ENCODE results near the gene ATP1A3.
A peak's percentile ranks its signal among the peaks of the same experiment; 100 is the strongest.

Gene ATP1A3

DNA sequence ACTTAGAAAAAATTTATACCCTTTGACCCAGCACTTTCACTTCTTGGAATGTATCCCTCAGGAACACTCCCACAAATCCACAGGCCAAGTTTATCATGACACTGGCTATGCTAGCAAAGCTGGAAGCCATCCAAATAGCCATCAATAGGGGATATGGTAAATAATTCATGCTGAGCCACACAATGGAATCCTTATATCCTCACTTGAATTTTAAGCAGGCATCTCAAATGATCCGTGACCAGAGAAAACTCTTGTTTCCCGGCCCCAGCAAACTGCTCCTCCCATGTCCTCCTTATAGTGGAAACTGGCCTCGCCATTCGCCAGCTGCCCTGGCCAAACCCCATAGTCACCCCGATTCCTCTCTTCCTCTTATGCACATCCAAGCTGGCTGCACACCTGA lies 38.4 kb upstream of the ATP1A3 start:
- Histone ChIP-seq H2AFZ (ENCODE audit: low read depth, low read length) (no peak overlapping the region), H4K8ac (ENCODE audit: low read length) (no peak overlapping the region), H3K4ac (ENCODE audit: low read depth in 1 of 2, low read length in 2 of 2) (no peak overlapping the region), H3K79me1 (replicated peaks; ENCODE audit: low read length, poor library complexity, severe bottlenecking) (no peaks in the 10 kb centered on the region), H3K36me3 (ENCODE audit: control insufficient read depth in 1 of 2, insufficient read depth in 2 of 2, low read depth in 1 of 2, low read length in 2 of 2) (no peaks in the 10 kb centered on the region), H3K27me3 (ENCODE audit: control insufficient read depth in 1 of 2, insufficient read depth in 1 of 2, low read length in 2 of 2) (peaks cover 17 to 59% of the 10 kb centered on the region in 2 experiments), H3K4me2 (ENCODE audit: low read length, poor library complexity, severe bottlenecking) (no peak overlapping the region), H3K4me3 (ENCODE audit: insufficient read depth in 1 of 2, low read depth in 1 of 2, low read length in 2 of 2) (no peak overlapping the region), H2BK120ac (ENCODE audit: low read depth, low read length) (no peak overlapping the region), H2BK15ac (ENCODE audit: low read depth, poor library complexity, severe bottlenecking) (no peak overlapping the region), H2BK12ac (ENCODE audit: low read length in 2 of 2) (no peak overlapping the region), H3K27ac (ENCODE audit: low read length, poor library complexity, severe bottlenecking) (no peak overlapping the region), H3K9ac (ENCODE audit: low read length) (no peak overlapping the region), H4K91ac (ENCODE audit: low read length) (no peak overlapping the region), H3K14ac (ENCODE audit: low read length in 2 of 2) (no peak overlapping the region), H3K18ac (ENCODE audit: low read depth in 1 of 2, low read length in 2 of 2) (no peak overlapping the region), H3K4me1 (ENCODE audit: control insufficient read depth, insufficient read depth, low read depth, low read length) (peaks cover 9% of the 10 kb centered on the region), H2AK5ac (ENCODE audit: low read length, severe bottlenecking) (no peak overlapping the region), H3K9me3 (ENCODE audit: control insufficient read depth, low read length) (no peaks in the 10 kb centered on the region), H2BK5ac (ENCODE audit: low read depth, low read length, poor library complexity, severe bottlenecking) (no peak overlapping the region), H3K23ac (ENCODE audit: low read length in 2 of 2) (no peak overlapping the region)
- DNase-seq = no peak
- WGBS = 60% methylated on average over 5 of the region's 5 CpGs

DNA sequence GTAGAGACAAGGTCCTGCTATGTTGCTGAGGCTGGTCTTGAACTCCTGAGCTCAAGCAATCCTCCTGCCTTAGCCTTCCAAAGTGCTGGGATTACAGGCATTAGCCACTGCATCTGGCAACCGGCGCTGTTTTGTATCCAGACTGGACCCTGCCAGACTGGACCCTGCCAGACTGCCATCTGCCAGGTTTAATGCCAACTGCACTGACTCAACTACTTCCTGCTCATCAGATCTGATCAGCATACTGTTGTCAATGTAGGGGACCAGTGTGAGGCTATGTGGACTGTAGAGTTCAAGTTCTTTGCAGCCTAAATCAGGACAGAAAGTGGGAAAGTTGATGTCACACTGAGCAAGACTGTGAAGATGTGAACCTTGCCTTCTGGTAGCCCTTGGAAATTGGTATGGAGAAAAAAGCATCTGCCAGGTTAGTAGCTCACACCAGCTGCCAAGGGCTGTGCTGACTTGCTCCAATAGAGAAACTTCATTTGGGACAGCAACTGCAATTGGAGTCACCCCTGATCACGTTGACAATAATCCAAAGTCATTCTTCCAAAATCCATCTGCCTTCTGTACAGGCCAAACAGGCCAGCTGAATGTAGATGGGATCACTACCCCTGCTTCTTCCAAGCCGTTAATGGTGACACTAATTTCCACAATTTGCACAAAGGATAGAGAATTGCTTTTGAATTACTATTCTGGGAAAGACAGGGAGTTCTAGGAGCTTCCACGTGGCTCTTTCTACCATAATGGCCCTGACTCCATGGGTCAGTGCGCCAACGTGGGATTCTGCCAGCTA lies 36.8 kb upstream of the ATP1A3 start:
- H3K27me3 ChIP-seq (ENCODE audit: control insufficient read depth in 1 of 2, insufficient read depth in 1 of 2, low read length in 2 of 2) = peaks cover 24 to 65% of the 10 kb centered on the region in 2 experiments
- no peak overlapping the region for H2BK5ac ChIP-seq (ENCODE audit: low read depth, low read length, poor library complexity, severe bottlenecking)
- H2AK5ac ChIP-seq (ENCODE audit: low read length, severe bottlenecking) = no peak overlapping the region
- no peak overlapping the region for H3K14ac ChIP-seq (ENCODE audit: low read length in 2 of 2)
- H3K4me2 ChIP-seq (ENCODE audit: low read length, poor library complexity, severe bottlenecking) = no peak overlapping the region
- H3K4me1 ChIP-seq (ENCODE audit: control insufficient read depth, insufficient read depth, low read depth, low read length) = peaks cover 9% of the 10 kb centered on the region
- H2AFZ ChIP-seq (ENCODE audit: low read depth, low read length) = no peak overlapping the region
- H3K36me3 ChIP-seq (ENCODE audit: control insufficient read depth in 1 of 2, insufficient read depth in 2 of 2, low read depth in 1 of 2, low read length in 2 of 2) = no peaks in the 10 kb centered on the region
- DNase-seq = no peak
- H3K4ac ChIP-seq (ENCODE audit: low read depth in 1 of 2, low read length in 2 of 2) = no peak overlapping the region
- no peak overlapping the region for H3K23ac ChIP-seq (ENCODE audit: low read length in 2 of 2)
- H3K9ac ChIP-seq (ENCODE audit: low read length) = no peak overlapping the region
- no peaks in the 10 kb centered on the region for H3K79me1 ChIP-seq (replicated peaks; ENCODE audit: low read length, poor library complexity, severe bottlenecking)
- no peak overlapping the region for H4K8ac ChIP-seq (ENCODE audit: low read length)
- no peak overlapping the region for H2BK12ac ChIP-seq (ENCODE audit: low read length in 2 of 2)
- no peaks in the 10 kb centered on the region for H3K9me3 ChIP-seq (ENCODE audit: control insufficient read depth, low read length)
- H2BK120ac ChIP-seq (ENCODE audit: low read depth, low read length) = no peak overlapping the region
- H2BK15ac ChIP-seq (ENCODE audit: low read depth, poor library complexity, severe bottlenecking) = no peak overlapping the region
- no peak overlapping the region for H3K27ac ChIP-seq (ENCODE audit: low read length, poor library complexity, severe bottlenecking)
- no peak overlapping the region for H3K18ac ChIP-seq (ENCODE audit: low read depth in 1 of 2, low read length in 2 of 2)
- no peak overlapping the region for H3K4me3 ChIP-seq (ENCODE audit: insufficient read depth in 1 of 2, low read depth in 1 of 2, low read length in 2 of 2)
- WGBS = 76% methylated on average over 7 of the region's 7 CpGs
- H4K91ac ChIP-seq (ENCODE audit: low read length) = no peak overlapping the region

DNA sequence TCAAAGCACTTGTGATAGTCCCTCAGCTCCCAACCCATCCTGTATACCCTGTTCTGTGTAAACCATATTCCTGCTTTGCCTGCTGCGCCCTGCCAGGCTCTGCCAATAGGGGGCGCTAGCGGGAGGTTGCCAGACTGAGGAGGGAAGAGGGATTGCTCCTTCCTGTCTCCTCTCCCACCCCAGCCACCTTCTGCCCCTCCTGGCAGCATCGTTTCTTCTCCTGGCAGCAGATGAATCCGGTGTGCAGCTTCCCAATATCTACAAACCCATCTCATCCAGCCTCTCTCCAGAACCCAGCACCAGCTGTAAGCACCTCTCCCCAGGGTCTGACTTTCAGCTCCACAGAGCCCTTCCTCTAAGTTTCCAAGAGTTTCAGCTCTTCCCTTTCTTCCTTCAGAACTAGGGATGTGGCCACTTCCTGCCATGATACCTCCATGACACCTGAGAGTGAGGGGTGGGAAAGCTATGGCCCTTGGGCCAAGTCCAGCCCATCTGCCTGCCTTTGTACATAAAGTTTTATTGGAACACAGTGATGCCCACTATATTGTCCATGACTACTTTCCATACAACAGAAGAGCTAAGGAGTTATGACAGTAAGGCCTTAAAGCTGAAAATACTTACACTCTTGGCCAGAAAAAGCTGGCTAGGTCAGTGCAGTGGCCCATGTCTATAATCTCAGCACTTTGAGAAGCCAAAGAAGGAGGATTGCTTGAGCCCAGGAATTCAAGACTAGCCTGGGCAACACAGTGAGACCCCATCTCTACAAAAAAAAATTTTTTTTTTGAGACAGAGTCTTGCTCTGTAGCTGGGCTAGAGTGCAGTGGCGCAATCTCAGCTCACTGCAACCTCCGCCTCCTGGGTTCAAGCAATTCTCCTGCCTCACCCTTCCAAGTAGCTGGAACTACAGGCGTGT lies 34.5 kb upstream of the ATP1A3 start:
- Histone ChIP-seq H2AFZ (ENCODE audit: low read depth, low read length) (no peak overlapping the region), H2BK15ac (ENCODE audit: low read depth, poor library complexity, severe bottlenecking) (no peak overlapping the region), H3K79me1 (replicated peaks; ENCODE audit: low read length, poor library complexity, severe bottlenecking) (no peaks in the 10 kb centered on the region), H3K9ac (ENCODE audit: low read length) (no peak overlapping the region), H2BK12ac (ENCODE audit: low read length in 2 of 2) (no peak overlapping the region), H4K8ac (ENCODE audit: low read length) (no peak overlapping the region), H3K4me2 (ENCODE audit: low read length, poor library complexity, severe bottlenecking) (no peak overlapping the region), H2BK5ac (ENCODE audit: low read depth, low read length, poor library complexity, severe bottlenecking) (no peak overlapping the region), H4K91ac (ENCODE audit: low read length) (no peak overlapping the region), H3K4me3 (ENCODE audit: insufficient read depth in 1 of 2, low read depth in 1 of 2, low read length in 2 of 2) (no peak overlapping the region), H3K23ac (ENCODE audit: low read length in 2 of 2) (no peak overlapping the region), H2AK5ac (ENCODE audit: low read length, severe bottlenecking) (no peak overlapping the region), H3K14ac (ENCODE audit: low read length in 2 of 2) (no peak overlapping the region), H3K27ac (ENCODE audit: low read length, poor library complexity, severe bottlenecking) (no peak overlapping the region), H2BK120ac (ENCODE audit: low read depth, low read length) (no peak overlapping the region), H3K4me1 (ENCODE audit: control insufficient read depth, insufficient read depth, low read depth, low read length) (peaks cover 6% of the 10 kb centered on the region), H3K18ac (ENCODE audit: low read depth in 1 of 2, low read length in 2 of 2) (no peak overlapping the region), H3K27me3 (ENCODE audit: control insufficient read depth in 1 of 2, insufficient read depth in 1 of 2, low read length in 2 of 2) (peaks cover 38 to 71% of the 10 kb centered on the region in 2 experiments), H3K9me3 (ENCODE audit: control insufficient read depth, low read length) (no peaks in the 10 kb centered on the region), H3K36me3 (ENCODE audit: control insufficient read depth in 1 of 2, insufficient read depth in 2 of 2, low read depth in 1 of 2, low read length in 2 of 2) (no peaks in the 10 kb centered on the region), H3K4ac (ENCODE audit: low read depth in 1 of 2, low read length in 2 of 2) (no peak overlapping the region)
- 38% methylated on average over 8 of the region's 8 CpGs for WGBS
- DNase-seq = no peak

DNA sequence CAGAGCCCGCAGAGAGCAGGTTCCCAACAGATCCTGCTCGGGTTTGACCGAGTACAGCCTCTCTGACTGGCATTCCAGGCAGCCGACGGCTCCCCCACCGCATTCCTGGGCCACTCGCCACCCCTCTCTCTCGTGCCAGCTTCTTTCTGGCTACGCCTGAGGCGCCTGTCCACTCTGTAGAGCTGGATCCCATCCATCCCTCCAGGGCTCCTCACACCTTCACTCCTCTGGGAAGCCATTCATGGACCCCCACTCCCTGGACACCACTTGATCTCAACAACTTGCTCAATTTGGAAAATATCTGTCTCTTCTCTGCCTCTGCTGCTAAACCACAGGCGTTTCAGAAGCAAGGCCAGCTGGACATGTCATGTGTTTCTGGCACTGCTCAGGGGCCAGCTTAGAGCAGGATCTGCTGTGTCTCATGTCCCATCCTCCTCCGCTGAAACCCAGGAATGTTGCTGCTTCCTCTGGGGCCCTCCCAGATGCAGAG lies 30.6 kb upstream of the ATP1A3 start:
- H2AK5ac ChIP-seq (ENCODE audit: low read length, severe bottlenecking) = no peak overlapping the region
- WGBS = 66% methylated on average over 12 of the region's 12 CpGs
- no peak overlapping the region for H3K4me2 ChIP-seq (ENCODE audit: low read length, poor library complexity, severe bottlenecking)

More for the DNA sequence above, 30.6 kb upstream of the ATP1A3 start:
- H2BK120ac ChIP-seq (ENCODE audit: low read depth, low read length) = no peak overlapping the region
- DNase-seq = peak; percentile 53
- H3K4me1 ChIP-seq (ENCODE audit: control insufficient read depth, insufficient read depth, low read depth, low read length) = no peaks in the 10 kb centered on the region
- H3K18ac ChIP-seq (ENCODE audit: low read depth in 1 of 2, low read length in 2 of 2) = no peak overlapping the region
- H3K27ac ChIP-seq (ENCODE audit: low read length, poor library complexity, severe bottlenecking) = no peak overlapping the region
- H3K4me3 ChIP-seq (ENCODE audit: insufficient read depth in 1 of 2, low read depth in 1 of 2, low read length in 2 of 2) = no peak overlapping the region
- H3K14ac ChIP-seq (ENCODE audit: low read length in 2 of 2) = no peak overlapping the region
- no peaks in the 10 kb centered on the region for H3K9me3 ChIP-seq (ENCODE audit: control insufficient read depth, low read length)
- H3K4ac ChIP-seq (ENCODE audit: low read depth in 1 of 2, low read length in 2 of 2) = no peak overlapping the region
- no peak overlapping the region for H4K8ac ChIP-seq (ENCODE audit: low read length)
- no peak overlapping the region for H2BK15ac ChIP-seq (ENCODE audit: low read depth, poor library complexity, severe bottlenecking)
- H4K91ac ChIP-seq (ENCODE audit: low read length) = no peak overlapping the region
- H3K79me1 ChIP-seq (replicated peaks; ENCODE audit: low read length, poor library complexity, severe bottlenecking) = no peaks in the 10 kb centered on the region
- peaks cover 42 to 62% of the 10 kb centered on the region in 2 experiments for H3K27me3 ChIP-seq (ENCODE audit: control insufficient read depth in 1 of 2, insufficient read depth in 1 of 2, low read length in 2 of 2)
- no peak overlapping the region for H2BK5ac ChIP-seq (ENCODE audit: low read depth, low read length, poor library complexity, severe bottlenecking)
- H3K9ac ChIP-seq (ENCODE audit: low read length) = no peak overlapping the region
- H2AFZ ChIP-seq (ENCODE audit: low read depth, low read length) = no peak overlapping the region
- H2BK12ac ChIP-seq (ENCODE audit: low read length in 2 of 2) = no peak overlapping the region
- H3K23ac ChIP-seq (ENCODE audit: low read length in 2 of 2) = no peak overlapping the region
- H3K36me3 ChIP-seq (ENCODE audit: control insufficient read depth in 1 of 2, insufficient read depth in 2 of 2, low read depth in 1 of 2, low read length in 2 of 2) = no peaks in the 10 kb centered on the region
